Measurements from ENCODE around the gene HOXD3. TPM values are rescaled to one million over a fixed set of nuclear protein-coding genes. Genes with fewer than 3 reads are reported as not detected.

The HOXD3 gene
- total and polyA plus RNA-seq, 12 donors, result 0.10 to 1.1 (median 0.27) TPM; not detected in 5

DNA sequence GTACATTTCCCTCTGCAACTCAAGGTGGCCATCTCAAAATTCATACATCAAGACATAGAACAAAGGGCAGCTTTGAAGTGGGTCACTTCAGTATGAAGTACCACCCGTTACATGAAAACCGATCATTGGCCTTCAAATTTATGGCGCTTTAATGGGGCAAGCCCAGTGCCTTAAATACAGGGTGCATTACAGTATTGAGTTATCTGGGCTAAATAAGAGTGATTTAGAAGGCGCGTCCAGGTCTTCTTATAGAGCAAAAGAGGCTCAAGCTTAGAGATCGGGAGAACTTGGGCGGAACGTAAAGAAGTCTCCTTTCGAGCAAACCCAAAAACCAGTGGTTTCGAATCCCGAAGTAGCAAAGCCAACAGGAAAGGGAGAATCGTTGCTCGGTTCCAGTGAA, 7.1 kb downstream of the HOXD3 start:
- 12 to 28% methylated on average over 13 of the region's 13 CpGs for WGBS, 2 donors
- no peaks in the 10 kb centered on the region for H3K9me3 ChIP-seq
- TF ChIP-seq CTCF (IDR thresholded peaks at IDR 0.05), result no peak
- peaks cover 5 to 35% (median 19%) of the 10 kb centered on the region in 9 donors for H3K4me1 ChIP-seq
- no peaks in the 10 kb centered on the region for H3K36me3 ChIP-seq
- H3K27me3 ChIP-seq, result peaks cover 53 to 100% (median 100%) of the 10 kb centered on the region in 7 donors
- no peak overlapping the region for H3K27ac ChIP-seq
- DNase-seq (no peak), ATAC-seq (no peak)
- no peak overlapping the region for H3K4me3 ChIP-seq
- intact Hi-C loops (cut with DNase I), result no loop called here

DNA sequence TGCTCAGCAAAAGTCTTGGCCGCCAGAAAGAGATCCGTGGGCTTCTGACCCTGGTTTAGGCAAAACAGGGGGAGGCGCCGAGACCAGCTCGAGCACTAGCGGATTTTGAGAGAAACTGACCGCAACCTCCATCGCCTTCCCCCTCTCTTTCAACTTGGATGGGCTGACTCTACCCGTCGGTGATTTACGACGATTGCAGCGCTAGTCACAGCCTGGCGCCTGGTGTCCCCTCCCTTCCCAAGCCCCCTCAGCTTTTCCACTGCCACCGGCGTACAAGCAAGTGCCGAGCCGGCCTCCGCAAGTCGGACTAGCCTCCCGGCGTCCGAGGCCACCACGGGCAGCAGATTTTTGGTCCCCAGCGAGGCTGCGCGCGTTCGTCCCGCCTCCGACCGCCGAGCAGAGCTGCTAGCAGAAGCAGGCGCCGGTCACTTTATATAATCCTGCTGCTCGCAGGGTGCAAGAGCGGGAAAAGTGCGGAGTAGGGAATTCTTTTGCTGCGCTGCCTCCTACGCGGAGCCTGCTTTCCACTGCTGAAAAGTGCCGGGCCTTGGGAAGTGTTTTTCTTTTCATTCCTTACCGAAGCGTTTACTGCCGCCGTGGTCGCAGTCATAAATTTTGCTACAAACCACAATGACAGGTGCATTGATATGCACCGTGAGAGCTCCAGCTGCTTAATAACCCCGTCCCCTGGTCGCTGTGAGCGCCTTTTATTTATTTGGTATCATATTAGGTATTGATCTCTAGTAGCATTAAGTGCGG, 7.7 kb downstream of the HOXD3 start:
- H3K36me3 ChIP-seq, result no peaks in the 10 kb centered on the region
- H3K9me3 ChIP-seq, result no peaks in the 10 kb centered on the region
- no peak for DNase-seq
- no peak for TF ChIP-seq CTCF (IDR thresholded peaks at IDR 0.05)
- intact Hi-C loops (cut with DNase I), result no loop called here
- ATAC-seq, result no peak
- H3K4me1 ChIP-seq, result peaks cover 3 to 29% (median 16%) of the 10 kb centered on the region in 9 donors
- H3K27ac ChIP-seq, result no peak overlapping the region
- WGBS, 2 donors, result 6 to 17% methylated on average over 52 of the region's 52 CpGs
- peaks cover 47 to 100% (median 100%) of the 10 kb centered on the region in 7 donors for H3K27me3 ChIP-seq
- no peak overlapping the region for H3K4me3 ChIP-seq

DNA sequence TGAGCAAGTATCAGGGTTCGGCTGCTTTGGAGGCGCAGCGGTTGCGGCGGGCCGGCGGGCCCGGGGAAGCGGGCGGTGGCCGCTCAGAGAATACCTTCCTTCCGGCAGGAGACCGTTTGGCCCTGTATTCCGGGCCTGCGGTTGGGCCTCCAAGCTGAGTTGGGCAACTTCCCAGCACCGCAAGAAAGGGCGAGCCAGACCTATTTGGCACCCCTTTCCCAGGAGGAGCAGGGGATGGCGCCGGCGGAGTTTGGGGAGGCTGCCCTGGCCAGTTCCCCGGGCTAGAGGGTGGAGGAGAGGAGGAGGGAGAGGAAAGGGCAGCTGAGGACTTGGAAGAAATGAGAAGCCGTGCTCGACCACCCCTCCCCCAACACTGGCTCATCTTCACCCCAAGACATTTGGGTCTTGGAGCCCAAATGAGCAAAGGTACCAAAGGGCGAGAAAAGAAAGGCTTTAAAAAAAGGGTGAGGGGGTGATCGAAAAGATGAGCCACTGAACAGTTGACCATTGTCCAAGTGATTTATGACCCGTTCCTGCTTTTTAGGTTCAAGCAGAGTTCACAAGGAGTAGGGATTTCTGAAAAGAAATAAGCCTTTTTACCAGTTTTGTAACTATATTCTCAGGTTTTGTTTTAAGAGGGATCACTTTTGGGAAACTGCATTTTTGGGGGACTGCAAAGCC, 8.4 kb downstream of the HOXD3 start:
- WGBS, 2 donors, result 5 to 24% methylated on average over 26 of the region's 26 CpGs
- TF ChIP-seq CTCF (IDR thresholded peaks at IDR 0.05), result no peak
- intact Hi-C loops (cut with DNase I), result no loop called here
- no peaks in the 10 kb centered on the region for H3K36me3 ChIP-seq
- no peak overlapping the region for H3K4me3 ChIP-seq
- no peak overlapping the region for H3K27ac ChIP-seq
- ATAC-seq, result no peak
- H3K9me3 ChIP-seq, result no peaks in the 10 kb centered on the region
- H3K4me1 ChIP-seq, result peaks cover 0 to 22% (median 9%) of the 10 kb centered on the region in 9 donors
- no peak for DNase-seq
- H3K27me3 ChIP-seq, result peaks cover 40 to 100% (median 100%) of the 10 kb centered on the region in 7 donors

DNA sequence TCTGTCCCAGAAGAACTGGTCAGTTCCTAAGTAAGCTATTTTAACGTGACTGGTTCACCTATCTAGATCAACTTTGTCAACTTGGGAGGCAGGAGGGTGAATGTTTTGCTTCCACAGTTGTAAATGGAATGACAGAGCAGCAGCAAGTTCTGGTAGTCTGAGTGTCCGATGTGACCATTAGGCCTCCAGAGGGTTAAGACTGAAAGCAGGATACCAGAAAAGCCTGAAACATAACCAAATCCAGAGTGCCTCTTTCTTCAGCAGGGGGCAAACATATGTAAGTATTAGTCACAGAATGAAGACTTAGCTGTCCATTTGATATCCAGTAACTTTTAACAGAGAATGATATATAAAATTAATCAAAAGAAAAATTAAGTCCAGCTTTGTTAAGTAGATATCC, 9.2 kb downstream of the HOXD3 start:
- Histone ChIP-seq H3K9me3 (no peaks in the 10 kb centered on the region), H3K27ac (no peak overlapping the region), H3K36me3 (no peaks in the 10 kb centered on the region), H3K4me1 (peaks cover 0 to 24% (median 9%) of the 10 kb centered on the region in 9 donors), H3K4me3 (no peak overlapping the region), H3K27me3 (peaks cover 34 to 100% (median 100%) of the 10 kb centered on the region in 7 donors)
- DNase-seq (no peak), ATAC-seq (no peak)
- WGBS, 2 donors, result 37 to 46% methylated on average over 2 of the region's 2 CpGs
- intact Hi-C loops (cut with DNase I), result no loop called here
- TF ChIP-seq CTCF (IDR thresholded peaks at IDR 0.05), result no peak
